ENCODE data around the gene KDM5B.

KDM5B gene

DNA sequence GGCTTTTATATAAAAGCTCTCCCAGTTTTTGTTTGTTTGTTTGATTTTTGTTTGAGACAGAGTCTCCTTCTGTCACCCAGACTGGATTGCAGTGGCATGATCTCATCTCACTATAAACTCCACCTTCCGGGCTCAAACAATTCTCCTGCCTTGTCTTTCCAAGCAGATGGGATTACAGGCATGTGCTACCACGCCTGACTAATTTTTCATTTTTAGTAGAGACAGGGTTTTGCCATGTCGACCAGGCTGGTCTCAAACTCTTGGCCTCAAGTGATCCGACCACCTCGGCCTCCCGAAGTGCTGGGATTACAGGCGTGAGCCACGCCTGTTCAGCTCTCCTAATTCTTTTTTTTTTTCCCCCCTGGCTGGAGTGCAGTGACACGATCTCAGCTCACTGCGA is 6.9 kb upstream of the KDM5B start:
- no peaks in the 10 kb centered on the region for H3K79me2 ChIP-seq (ENCODE audit: low read length)
- TF ChIP-seq, protein P1, sequence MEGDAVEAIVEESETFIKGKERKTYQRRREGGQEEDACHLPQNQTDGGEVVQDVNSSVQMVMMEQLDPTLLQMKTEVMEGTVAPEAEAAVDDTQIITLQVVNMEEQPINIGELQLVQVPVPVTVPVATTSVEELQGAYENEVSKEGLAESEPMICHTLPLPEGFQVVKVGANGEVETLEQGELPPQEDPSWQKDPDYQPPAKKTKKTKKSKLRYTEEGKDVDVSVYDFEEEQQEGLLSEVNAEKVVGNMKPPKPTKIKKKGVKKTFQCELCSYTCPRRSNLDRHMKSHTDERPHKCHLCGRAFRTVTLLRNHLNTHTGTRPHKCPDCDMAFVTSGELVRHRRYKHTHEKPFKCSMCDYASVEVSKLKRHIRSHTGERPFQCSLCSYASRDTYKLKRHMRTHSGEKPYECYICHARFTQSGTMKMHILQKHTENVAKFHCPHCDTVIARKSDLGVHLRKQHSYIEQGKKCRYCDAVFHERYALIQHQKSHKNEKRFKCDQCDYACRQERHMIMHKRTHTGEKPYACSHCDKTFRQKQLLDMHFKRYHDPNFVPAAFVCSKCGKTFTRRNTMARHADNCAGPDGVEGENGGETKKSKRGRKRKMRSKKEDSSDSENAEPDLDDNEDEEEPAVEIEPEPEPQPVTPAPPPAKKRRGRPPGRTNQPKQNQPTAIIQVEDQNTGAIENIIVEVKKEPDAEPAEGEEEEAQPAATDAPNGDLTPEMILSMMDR (IDR thresholded peaks at IDR 0.05; ENCODE audit: low read length) = no peak
- TF ChIP-seq EZH2 (optimal IDR thresholded peaks at IDR 0.05; ENCODE audit: low read depth, low read length) = no peak
- no peak for TF ChIP-seq EZH2phosphoT487 (IDR thresholded peaks at IDR 0.05; ENCODE audit: low read length)
- H3K4me3 ChIP-seq (ENCODE audit: low read length) = no peak overlapping the region
- no peaks in the 10 kb centered on the region for H4K20me1 ChIP-seq (ENCODE audit: insufficient read depth, low read length)
- H3K4me2 ChIP-seq (ENCODE audit: low read depth, low read length) = no peak overlapping the region
- no peaks in the 10 kb centered on the region for H3K9me2 ChIP-seq (replicated peaks; ENCODE audit: insufficient read depth, low read length)
- H3K36me3 ChIP-seq (replicated peaks; ENCODE audit: insufficient read depth, low read length) = no peaks in the 10 kb centered on the region
- H2AFZ ChIP-seq (ENCODE audit: low read length) = no peak overlapping the region
- no peaks in the 10 kb centered on the region for H3F3A ChIP-seq (ENCODE audit: insufficient read depth, low read length)
- 0 out of 2 replicates have a peak, but pooled peaks cover 2% of the 10 kb centered on the region for H3K4me1 ChIP-seq (ENCODE audit: low read length)
- H3K9me3 ChIP-seq (replicated peaks; ENCODE audit: insufficient read depth, low read length) = no peaks in the 10 kb centered on the region
- H3K27ac ChIP-seq (ENCODE audit: low read length) = no peak overlapping the region
- H3K27me3 ChIP-seq (replicated peaks; ENCODE audit: insufficient read depth, low read length) = peaks cover 25% of the 10 kb centered on the region
- H3K9ac ChIP-seq (ENCODE audit: low read length) = no peak overlapping the region
- no peak for DNase-seq

- no peak overlapping the region for H3K9ac ChIP-seq (ENCODE audit: low read length)
- no peaks in the 10 kb centered on the region for H3K79me2 ChIP-seq (ENCODE audit: low read length)
- H3K9me2 ChIP-seq (replicated peaks; ENCODE audit: insufficient read depth, low read length) = no peaks in the 10 kb centered on the region
- H3F3A ChIP-seq (ENCODE audit: insufficient read depth, low read length) = no peaks in the 10 kb centered on the region
- H3K4me1 ChIP-seq (ENCODE audit: low read length) = 0 out of 2 replicates have a peak, but pooled peaks cover 2% of the 10 kb centered on the region
- no peak overlapping the region for H3K27ac ChIP-seq (ENCODE audit: low read length)
- DNase-seq = no peak
- peaks cover 33% of the 10 kb centered on the region for H3K27me3 ChIP-seq (replicated peaks; ENCODE audit: insufficient read depth, low read length)
- H3K4me2 ChIP-seq (ENCODE audit: low read depth, low read length) = no peak overlapping the region
- H2AFZ ChIP-seq (ENCODE audit: low read length) = no peak overlapping the region
- H3K9me3 ChIP-seq (replicated peaks; ENCODE audit: insufficient read depth, low read length) = no peaks in the 10 kb centered on the region
- H3K4me3 ChIP-seq (ENCODE audit: low read length) = no peak overlapping the region
- no peaks in the 10 kb centered on the region for H4K20me1 ChIP-seq (ENCODE audit: insufficient read depth, low read length)
- H3K36me3 ChIP-seq (replicated peaks; ENCODE audit: insufficient read depth, low read length) = no peaks in the 10 kb centered on the region
- TF ChIP-seq EZH2 (optimal IDR thresholded peaks at IDR 0.05; ENCODE audit: low read depth, low read length) = no peak
These were observed 4.2 kb upstream of the KDM5B start for GRCh38 chr1:202812176-202813026.

DNA sequence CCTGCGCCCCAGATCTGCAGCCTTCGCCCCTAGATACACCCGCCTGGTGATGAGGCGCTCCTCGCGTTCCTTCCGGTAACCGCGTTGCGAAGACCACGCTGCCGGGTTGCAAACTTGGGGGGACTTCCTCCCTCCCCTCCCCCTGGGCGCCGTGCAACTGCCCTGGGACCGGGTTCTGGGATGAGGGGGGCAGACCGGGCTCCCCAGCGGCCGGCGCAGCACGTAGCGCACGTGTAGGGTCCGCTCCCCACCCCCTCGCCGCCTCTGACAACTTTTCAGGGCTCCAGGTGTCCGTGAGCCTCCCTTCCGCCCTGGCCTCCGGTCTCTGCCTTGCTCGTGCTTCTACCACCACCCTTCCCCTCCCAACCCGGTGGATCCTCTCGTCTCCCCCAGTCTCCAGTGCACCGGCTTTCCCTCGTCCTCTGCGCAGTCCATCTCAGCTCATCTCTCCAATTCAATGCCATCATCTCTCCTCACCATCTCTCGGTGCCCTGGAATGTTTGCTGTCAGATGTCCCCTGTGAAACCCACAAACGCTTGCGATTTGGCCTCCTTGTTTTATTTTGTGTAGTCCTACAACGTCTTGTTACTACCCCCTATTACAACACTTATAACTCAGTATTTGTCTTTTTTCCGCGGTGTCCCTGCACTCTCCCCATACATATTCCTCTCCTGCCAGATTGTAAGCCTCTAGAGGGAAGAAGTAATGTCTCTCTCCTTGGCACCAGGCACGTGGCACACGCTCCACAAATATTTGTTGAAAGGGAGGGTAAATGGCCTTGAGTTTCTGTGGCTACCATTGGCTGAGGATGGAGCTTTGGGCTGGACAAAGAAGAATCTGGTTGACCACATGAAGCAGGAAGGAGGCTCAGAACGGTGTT is 3.3 kb upstream of the KDM5B start:
- no peaks in the 10 kb centered on the region for H4K20me1 ChIP-seq (ENCODE audit: insufficient read depth, low read length)
- no peak overlapping the region for H3K27ac ChIP-seq (ENCODE audit: low read length)
- H3K4me2 ChIP-seq (ENCODE audit: low read depth, low read length) = peak overlapping the region; percentile 99
- peaks cover 37% of the 10 kb centered on the region for H3K27me3 ChIP-seq (replicated peaks; ENCODE audit: insufficient read depth, low read length)
- no peaks in the 10 kb centered on the region for H3K9me2 ChIP-seq (replicated peaks; ENCODE audit: insufficient read depth, low read length)
- H3F3A ChIP-seq (ENCODE audit: insufficient read depth, low read length) = no peaks in the 10 kb centered on the region
- no peak for DNase-seq
- no peaks in the 10 kb centered on the region for H3K79me2 ChIP-seq (ENCODE audit: low read length)
- H3K4me1 ChIP-seq (ENCODE audit: low read length) = 0 out of 2 replicates have a peak, but pooled peaks cover 2% of the 10 kb centered on the region
- H3K9ac ChIP-seq (ENCODE audit: low read length) = peak overlapping the region; percentile 41; the same call in 1 of the 2 replicates
- H3K36me3 ChIP-seq (replicated peaks; ENCODE audit: insufficient read depth, low read length) = no peaks in the 10 kb centered on the region
- H3K9me3 ChIP-seq (replicated peaks; ENCODE audit: insufficient read depth, low read length) = no peaks in the 10 kb centered on the region
- TF ChIP-seq, protein P1 (IDR thresholded peaks at IDR 0.05; ENCODE audit: low read length) = no peak
- TF ChIP-seq EZH2phosphoT487 (IDR thresholded peaks at IDR 0.05; ENCODE audit: low read length) = no peak
- no peak for TF ChIP-seq EZH2 (optimal IDR thresholded peaks at IDR 0.05; ENCODE audit: low read depth, low read length)
- H2AFZ ChIP-seq (ENCODE audit: low read length) = peak overlapping the region; percentile 79
- H3K4me3 ChIP-seq (ENCODE audit: low read length) = peak overlapping the region; percentile 64
